Measurements from ENCODE around the gene CALCOCO1.

Gene CALCOCO1

DNA sequence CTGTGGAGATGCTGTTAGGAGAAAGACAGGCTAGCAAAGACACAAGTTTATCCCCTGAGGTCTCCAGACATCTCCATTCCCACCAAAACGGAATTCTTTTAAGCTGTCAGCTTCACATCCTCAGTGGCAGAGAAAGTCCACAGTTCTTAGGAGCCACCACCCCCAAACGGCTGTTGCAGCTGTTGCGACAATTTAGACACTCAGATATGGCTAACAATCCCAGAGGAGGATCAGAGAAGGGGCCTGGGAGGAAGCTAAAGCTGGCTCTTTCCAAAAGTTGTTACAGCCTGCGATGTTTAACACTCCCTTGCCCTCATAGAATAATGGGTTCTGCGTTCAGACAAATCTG is 49.5 kb downstream of the CALCOCO1 start:
- no peak overlapping the region for H3K4me3 ChIP-seq (IDR thresholded peaks at IDR 0.05; ENCODE audit: insufficient read depth, low read depth, low read length)

GRCh38 chr12:53677016-53677799 is 50.0 kb downstream of the CALCOCO1 start:
- Histone ChIP-seq H3K4me2 (peak overlapping the region; percentile 41; the same call in 1 of the 2 replicates), H3K4me3 (IDR thresholded peaks at IDR 0.05; ENCODE audit: insufficient read depth, low read depth, low read length) (no peak overlapping the region)

More for the DNA sequence above, 49.5 kb downstream of the CALCOCO1 start:
- Histone ChIP-seq H4K20me1 (ENCODE audit: insufficient read depth) (no peaks in the 10 kb centered on the region), H3K4me1 (ENCODE audit: low read depth, poor library complexity, severe bottlenecking) (peaks cover 28% of the 10 kb centered on the region), H2AFZ (ENCODE audit: low read depth) (no peak overlapping the region), H3K9ac (no peak overlapping the region), H3K4me2 (no peak overlapping the region), H3K36me3 (ENCODE audit: insufficient read depth) (no peaks in the 10 kb centered on the region), H3K27me3 (ENCODE audit: insufficient read depth, low read depth) (peaks cover 20% of the 10 kb centered on the region), H3K79me2 (ENCODE audit: insufficient read depth, low read depth) (peaks cover 29% of the 10 kb centered on the region), H3K27ac (no peak overlapping the region)
- TF ChIP-seq CTCF (conservative IDR thresholded peaks at IDR 0.05; ENCODE audit: low read depth, low read length): no peak

DNA sequence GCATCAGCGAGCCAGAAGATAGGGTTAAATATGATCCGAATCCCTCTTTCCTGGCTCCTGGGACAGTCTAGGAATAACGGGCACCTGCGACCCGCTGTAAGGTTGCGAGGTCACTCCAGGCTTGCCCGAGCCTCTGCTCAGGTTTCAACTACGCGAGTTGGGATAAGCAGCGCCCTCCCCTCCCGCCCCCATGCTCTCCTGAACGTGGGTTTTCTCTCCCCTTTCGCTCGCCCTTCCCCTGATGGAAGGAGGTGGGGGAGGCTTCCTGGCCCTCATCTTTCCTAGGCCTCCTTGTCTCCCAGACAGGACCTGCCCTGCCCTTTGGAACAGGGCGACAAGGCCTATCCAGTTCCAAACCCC is 50.6 kb downstream of the CALCOCO1 start:
- Histone ChIP-seq H3K4me2 (peak overlapping the region; percentile 41), H3K36me3 (ENCODE audit: insufficient read depth) (peaks cover 3% of the 10 kb centered on the region; the same call in 1 of the 2 replicates), H3K4me1 (ENCODE audit: low read depth, poor library complexity, severe bottlenecking) (peaks cover 40% of the 10 kb centered on the region), H3K4me3 (IDR thresholded peaks at IDR 0.05; ENCODE audit: insufficient read depth, low read depth, low read length) (no peak overlapping the region), H3K79me2 (ENCODE audit: insufficient read depth, low read depth) (peaks cover 38% of the 10 kb centered on the region), H3K27ac (peak overlapping the region; percentile 16; the same call in 1 of the 2 replicates), H3K27me3 (ENCODE audit: insufficient read depth, low read depth) (peaks cover 20% of the 10 kb centered on the region), H3K9ac (peak overlapping the region; percentile 83; the same call in 1 of the 2 replicates), H2AFZ (ENCODE audit: low read depth) (peak overlapping the region; percentile 79), H4K20me1 (ENCODE audit: insufficient read depth) (no peaks in the 10 kb centered on the region)
- TF ChIP-seq CTCF (conservative IDR thresholded peaks at IDR 0.05; ENCODE audit: low read depth, low read length): no peak

More at GRCh38 chr12:53677016-53677799, 50.0 kb downstream of the CALCOCO1 start:
- Histone ChIP-seq H2AFZ (ENCODE audit: low read depth) (no peak overlapping the region), H3K27ac (no peak overlapping the region), H3K79me2 (ENCODE audit: insufficient read depth, low read depth) (peaks cover 35% of the 10 kb centered on the region), H3K27me3 (ENCODE audit: insufficient read depth, low read depth) (peaks cover 20% of the 10 kb centered on the region), H3K9ac (no peak overlapping the region), H3K36me3 (ENCODE audit: insufficient read depth) (no peaks in the 10 kb centered on the region; the same call in 1 of the 2 replicates), H4K20me1 (ENCODE audit: insufficient read depth) (no peaks in the 10 kb centered on the region), H3K4me1 (ENCODE audit: low read depth, poor library complexity, severe bottlenecking) (peaks cover 34% of the 10 kb centered on the region)
- no peak for TF ChIP-seq CTCF (conservative IDR thresholded peaks at IDR 0.05; ENCODE audit: low read depth, low read length)

DNA sequence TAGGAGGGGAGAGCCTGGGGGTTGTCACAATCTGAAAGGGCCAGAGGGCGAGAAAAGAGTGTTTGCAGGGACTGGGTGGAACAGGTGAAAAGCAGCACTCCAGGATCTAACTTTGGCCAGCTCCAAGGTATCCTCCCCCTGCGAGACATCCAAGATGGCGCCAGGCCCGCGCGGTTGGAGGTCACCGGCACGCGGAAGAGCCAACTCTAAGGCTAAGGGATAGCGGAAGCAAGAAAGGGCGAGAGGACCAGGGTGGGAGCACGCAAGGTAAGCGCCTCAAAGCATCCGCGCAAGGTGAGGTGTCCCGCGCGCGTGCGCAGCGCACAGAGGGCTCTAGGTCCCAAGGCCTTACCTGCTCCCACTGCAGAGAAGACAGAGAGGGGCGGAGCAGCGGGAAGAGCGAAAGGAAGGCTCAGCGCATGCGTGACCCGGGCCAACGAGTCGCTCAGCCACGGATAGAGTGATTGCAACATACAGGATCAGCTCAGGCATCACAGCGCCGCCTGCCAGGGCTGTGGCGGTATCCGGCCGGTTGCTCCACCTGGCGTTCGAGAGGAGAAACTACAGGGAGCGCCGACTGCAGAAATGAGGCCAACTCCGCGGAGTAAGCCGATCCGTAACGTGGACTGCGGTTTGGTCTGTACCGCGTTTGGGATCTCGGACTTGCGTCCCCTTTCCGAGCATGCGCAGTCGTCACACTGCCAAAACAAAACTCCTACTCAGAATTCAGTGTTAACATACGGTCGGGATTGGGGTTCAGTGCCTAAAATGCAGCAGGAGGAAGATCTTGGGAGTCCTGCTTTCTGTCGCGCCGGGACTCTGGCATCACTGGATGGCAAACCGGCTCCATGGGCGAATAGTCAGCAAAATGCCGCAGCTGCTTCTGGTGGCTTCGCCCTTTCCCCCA is 51.3 kb downstream of the CALCOCO1 start, which contains the start of gene ATP5MC2:
Gene ATP5MC2, minus strand, starts transcription at position 383 of the 907 bp plus-strand sequence. CDS start 3,469 bp downstream, outside the sequence.
- peaks cover 47% of the 10 kb centered on the region for H3K4me1 ChIP-seq (ENCODE audit: low read depth, poor library complexity, severe bottlenecking)
- peak within 1 kb of the TSS; percentile 70 for H3K4me2 ChIP-seq
- H3K9ac ChIP-seq: peak within 1 kb of the TSS; percentile 83
- TF ChIP-seq CTCF (conservative IDR thresholded peaks at IDR 0.05; ENCODE audit: low read depth, low read length): peak; percentile 99
- peaks cover 45% of the 10 kb centered on the region for H3K79me2 ChIP-seq (ENCODE audit: insufficient read depth, low read depth)
- peak within 1 kb of the TSS; percentile 68 for H3K27ac ChIP-seq
- peak within 1 kb of the TSS; percentile 97 for H3K4me3 ChIP-seq (IDR thresholded peaks at IDR 0.05; ENCODE audit: insufficient read depth, low read depth, low read length)
- peak within 1 kb of the TSS; percentile 79 for H2AFZ ChIP-seq (ENCODE audit: low read depth)
- peaks cover 20% of the 10 kb centered on the region for H3K27me3 ChIP-seq (ENCODE audit: insufficient read depth, low read depth)
- peaks cover 10% of the 10 kb centered on the region; the same call in 1 of the 2 replicates for H3K36me3 ChIP-seq (ENCODE audit: insufficient read depth)
- no peaks in the 10 kb centered on the region for H4K20me1 ChIP-seq (ENCODE audit: insufficient read depth)

Measured in KMS-11 (cell line).